ENCODE data around the gene CLDN1.

DNA sequence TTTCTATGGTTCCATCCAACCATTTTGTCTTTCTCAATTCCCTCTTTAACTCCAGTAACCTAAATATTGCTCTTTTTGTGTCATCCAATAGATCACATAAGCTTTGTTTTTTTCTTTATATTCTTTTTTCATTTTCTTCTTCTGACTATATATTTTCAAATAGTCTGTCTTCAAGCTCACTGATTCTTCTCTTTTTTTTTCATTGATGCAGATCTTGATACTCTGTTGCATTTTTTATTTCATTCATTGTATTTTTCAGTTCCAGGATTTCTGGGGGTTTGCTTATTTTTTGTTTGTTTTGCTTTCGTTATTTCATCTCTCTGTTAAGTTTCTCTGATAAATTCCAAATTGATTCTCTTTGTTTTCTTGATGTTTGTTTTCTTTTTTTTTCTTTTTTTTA, 36.2 kb downstream of the CLDN1 start:
- TF ChIP-seq, protein P1, sequence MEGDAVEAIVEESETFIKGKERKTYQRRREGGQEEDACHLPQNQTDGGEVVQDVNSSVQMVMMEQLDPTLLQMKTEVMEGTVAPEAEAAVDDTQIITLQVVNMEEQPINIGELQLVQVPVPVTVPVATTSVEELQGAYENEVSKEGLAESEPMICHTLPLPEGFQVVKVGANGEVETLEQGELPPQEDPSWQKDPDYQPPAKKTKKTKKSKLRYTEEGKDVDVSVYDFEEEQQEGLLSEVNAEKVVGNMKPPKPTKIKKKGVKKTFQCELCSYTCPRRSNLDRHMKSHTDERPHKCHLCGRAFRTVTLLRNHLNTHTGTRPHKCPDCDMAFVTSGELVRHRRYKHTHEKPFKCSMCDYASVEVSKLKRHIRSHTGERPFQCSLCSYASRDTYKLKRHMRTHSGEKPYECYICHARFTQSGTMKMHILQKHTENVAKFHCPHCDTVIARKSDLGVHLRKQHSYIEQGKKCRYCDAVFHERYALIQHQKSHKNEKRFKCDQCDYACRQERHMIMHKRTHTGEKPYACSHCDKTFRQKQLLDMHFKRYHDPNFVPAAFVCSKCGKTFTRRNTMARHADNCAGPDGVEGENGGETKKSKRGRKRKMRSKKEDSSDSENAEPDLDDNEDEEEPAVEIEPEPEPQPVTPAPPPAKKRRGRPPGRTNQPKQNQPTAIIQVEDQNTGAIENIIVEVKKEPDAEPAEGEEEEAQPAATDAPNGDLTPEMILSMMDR (IDR thresholded peaks at IDR 0.05), result no peak
- TF ChIP-seq POLR2A (IDR thresholded peaks at IDR 0.05), result no peak
